Left ventricle myocardium superior (tissue), 1 donor: ENCODE measurements around the gene NODAL. TPM values are rescaled to one million over a fixed set of nuclear protein-coding genes. Genes with fewer than 3 reads are reported as not detected.

Experiments used
- ATAC-seq: fragments of 200-7000 bp; cut with Tn5 transposase; one replicate; pipeline ENCODE4 v1.9.1; 2020; ENCODE audit warnings: mild to moderate bottlenecking, moderate library complexity
- DNase-seq: peaks from one replicate; pipeline ENCODE4 v3.0.0-alpha.2; 2020
- intact Hi-C: fragments of 100-400 bp; cut with micrococcal nuclease; formaldehyde crosslinking; loops from one replicate; pipeline ENCODE4 v1.11.0; 2022
- total RNA-seq: library from RNA; stranded (reverse); fragmentation: NEBNext Ultra II Directional; extraction: Animal tissue kit (Norgen Biotek cat#: 25700); gene quantifications from one replicate; pipeline ENCODE4 v1.2.1, GENCODE V29; 2021
- donor health status: DM: no; HTN: yes; CAD: no; lungs with severe emphysema.

The NODAL gene
- total RNA-seq, 1 donor from 2014 or later: not detected

DNA sequence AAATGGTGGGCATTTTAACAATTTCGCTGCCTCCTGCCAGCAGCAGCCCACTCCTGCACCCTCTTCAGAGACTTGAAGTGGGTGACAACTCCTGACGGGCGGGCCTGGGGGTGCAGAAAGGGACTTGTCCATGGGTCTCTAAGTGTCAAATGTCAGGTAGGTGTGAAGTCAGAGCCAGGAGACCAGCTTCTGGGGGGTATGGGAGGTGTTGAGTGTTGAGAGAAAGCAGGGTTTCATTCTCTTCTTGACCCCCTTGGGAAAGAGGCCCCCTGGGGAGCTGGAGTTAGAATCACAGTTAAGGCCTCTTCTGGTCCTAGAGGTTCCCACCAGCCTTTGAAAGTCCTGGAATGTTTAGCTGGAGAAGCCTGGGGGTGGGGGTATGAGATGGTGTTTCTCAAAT is 25.5 kb upstream of the NODAL start:
- intact Hi-C loops: loop anchor here (10.0 kb wide), 2 partner anchors 48 to 288 kb away; no protein-coding TSS in a partner anchor
- no peak for DNase-seq
- no peak for ATAC-seq

DNA sequence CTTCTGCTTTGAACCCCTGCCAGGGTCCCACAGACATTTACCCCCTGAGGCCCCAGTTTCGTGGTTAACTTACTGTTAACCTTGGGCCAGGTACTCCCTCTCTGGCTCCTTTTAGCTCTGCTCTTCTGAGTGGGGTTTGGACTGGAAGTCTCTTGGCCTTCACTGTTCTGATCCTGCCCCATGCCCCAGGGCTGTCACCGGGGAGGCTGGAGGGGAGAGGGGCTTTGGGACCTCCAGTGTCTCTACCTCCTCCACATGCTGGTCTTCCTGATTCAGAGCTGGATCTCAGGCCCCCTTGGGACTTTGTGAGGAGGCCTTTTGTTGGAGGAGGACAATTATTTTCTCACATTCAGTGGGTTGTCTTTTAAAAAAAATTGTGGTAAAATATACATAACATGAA is 24.4 kb upstream of the NODAL start:
- DNase-seq (no peak), ATAC-seq (no peak)
- intact Hi-C loops: loop anchor here (10.0 kb wide), 2 partner anchors 49 to 289 kb away; no protein-coding TSS in a partner anchor

GRCh38 chr10:70465278-70465677 is 23.8 kb upstream of the NODAL start:
- intact Hi-C loops: loop anchor here (10.0 kb wide), 2 partner anchors 50 to 290 kb away; no protein-coding TSS in a partner anchor
- ATAC-seq: no peak
- DNase-seq: no peak

DNA sequence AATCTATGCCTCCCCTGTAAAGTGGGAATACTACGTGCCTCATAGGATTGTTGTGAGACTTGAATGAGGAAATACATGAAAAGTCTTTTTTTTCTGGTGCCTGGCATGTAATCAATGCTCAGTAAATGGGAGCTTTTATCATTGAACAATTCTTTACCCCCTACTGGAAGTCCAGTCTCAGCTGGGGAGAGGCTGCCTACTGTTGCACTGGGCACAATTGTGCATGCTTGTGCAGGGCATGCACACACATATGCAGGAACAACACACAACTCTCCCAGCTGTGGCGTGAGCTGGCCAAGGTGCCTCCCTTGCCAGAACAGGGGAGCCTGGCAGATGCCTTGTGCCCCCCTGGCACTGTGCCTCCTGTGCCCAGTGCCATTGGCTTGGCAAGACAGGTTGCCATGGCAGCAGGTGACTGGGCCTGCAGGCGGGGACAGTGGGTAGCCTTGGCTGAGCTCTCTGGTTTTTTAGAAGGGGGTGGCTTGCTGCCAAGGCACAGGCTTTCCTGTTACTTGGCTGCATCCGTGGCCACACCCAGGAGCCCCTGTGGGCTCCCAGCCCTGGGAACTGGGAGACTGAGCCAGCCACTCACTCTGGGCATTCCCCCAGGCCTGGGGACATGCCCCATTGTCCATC is 21.0 kb upstream of the NODAL start:
- intact Hi-C loops: loop anchor here (5.0 to 10.0 kb wide), 3 partner anchors 52 to 292 kb away; no protein-coding TSS in a partner anchor
- ATAC-seq: peak; percentile 71
- peak; percentile 90 for DNase-seq

DNA sequence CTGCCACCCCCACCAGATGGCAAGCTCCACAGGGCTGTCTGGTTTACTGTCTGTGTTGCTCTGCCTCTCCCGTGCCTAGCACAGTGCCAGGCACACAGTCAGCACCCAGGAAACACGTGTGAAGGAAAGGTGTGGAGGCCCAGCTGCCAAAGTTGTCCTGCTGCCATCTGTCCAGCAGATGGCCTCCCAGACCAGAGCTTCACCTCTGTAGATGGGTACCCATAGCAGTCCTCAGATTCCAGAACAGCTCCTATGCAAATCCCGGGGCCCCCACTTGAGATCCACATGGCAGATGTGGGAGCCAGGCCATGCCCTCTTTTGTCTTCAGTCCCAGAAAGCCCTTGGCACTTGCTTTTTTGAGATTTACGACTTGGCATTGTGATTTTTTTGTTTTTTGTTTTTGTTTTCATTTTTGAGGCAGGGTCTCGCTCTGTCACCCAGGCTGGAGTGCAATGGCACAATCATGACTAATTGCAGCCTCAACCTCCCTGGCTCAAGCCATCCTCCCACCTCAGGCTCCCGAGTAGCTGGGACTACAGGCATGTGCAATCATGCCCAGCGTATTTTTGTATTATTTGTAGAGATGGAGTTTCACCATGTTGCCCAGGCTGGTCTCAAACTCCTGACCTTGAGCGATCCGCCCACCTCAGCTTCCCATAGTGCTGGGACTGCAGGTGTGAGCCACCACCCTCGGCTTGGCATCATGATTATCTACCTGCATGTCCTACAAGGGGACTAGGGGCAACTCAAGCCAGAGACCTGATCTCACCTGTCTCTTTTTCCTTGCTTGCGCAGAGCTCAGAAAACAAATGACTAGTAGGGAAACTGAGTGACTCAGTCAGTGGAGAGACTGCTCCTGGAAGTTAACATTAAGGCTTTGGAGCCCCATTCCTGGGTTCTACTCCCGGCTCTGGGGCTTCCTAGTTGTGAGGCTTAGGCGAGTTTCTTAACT is 20.2 kb upstream of the NODAL start:
- intact Hi-C loops: loop anchor here (5.0 to 10.0 kb wide), 3 partner anchors 53 to 293 kb away; no protein-coding TSS in a partner anchor
- DNase-seq (peak; percentile 71), ATAC-seq (peak; percentile 56)

- ATAC-seq: no peak
- DNase-seq: no peak
- intact Hi-C loops: loop anchor here (5.0 to 10.0 kb wide), 3 partner anchors 55 to 295 kb away; no protein-coding TSS in a partner anchor
Observed at GRCh38 chr10:70459774-70460490, 18.5 kb upstream of the NODAL start.

- DNase-seq (peak; percentile 58), ATAC-seq (peak; percentile 63)
- intact Hi-C loops: no loop called here
Observed at GRCh38 chr10:70459061-70459773, 17.7 kb upstream of the NODAL start.

GRCh38 chr10:70458329-70459060 is 17.0 kb upstream of the NODAL start:
- peak; percentile 88 for DNase-seq
- peak; percentile 75 for ATAC-seq
- intact Hi-C loops: no loop called here

GRCh38 chr10:70457759-70458305 is 16.4 kb upstream of the NODAL start:
- ATAC-seq (no peak), DNase-seq (no peak)
- intact Hi-C loops: no loop called here

GRCh38 chr10:70456164-70456563 is 14.7 kb upstream of the NODAL start:
- ATAC-seq (no peak), DNase-seq (no peak)
- intact Hi-C loops: no loop called here

GRCh38 chr10:70455213-70455630 is 13.7 kb upstream of the NODAL start:
- intact Hi-C loops: no loop called here
- ATAC-seq: no peak

DNA sequence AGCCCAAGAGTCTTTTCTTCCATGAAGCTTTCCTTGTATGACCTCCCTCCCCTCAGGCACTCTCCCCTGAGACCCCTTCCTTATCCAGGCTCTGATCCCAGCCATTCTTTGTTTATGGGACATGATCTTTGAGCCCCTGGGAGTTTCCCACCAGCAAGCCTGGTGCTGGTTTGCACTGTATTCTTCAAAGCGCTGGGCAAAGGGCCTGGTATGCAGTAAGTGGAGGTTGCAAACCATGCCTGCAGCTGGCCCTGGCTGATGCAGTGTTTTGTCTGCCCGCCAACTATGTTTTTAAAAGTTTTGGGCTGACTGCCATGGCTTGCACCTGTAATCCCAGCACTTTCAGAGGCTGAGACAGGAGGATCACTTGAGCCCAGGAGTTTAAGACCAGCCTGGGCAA is 6.8 kb upstream of the NODAL start:
- DNase-seq (no peak), ATAC-seq (peak; percentile 31)
- intact Hi-C loops: no loop called here

More at GRCh38 chr10:70455213-70455630, 13.7 kb upstream of the NODAL start:
- DNase-seq: no peak

- ATAC-seq (peak; percentile 46), DNase-seq (no peak)
- intact Hi-C loops: no loop called here
Observed at GRCh38 chr10:70445718-70446657, 4.5 kb upstream of the NODAL start.

GRCh38 chr10:70444744-70445143 is 3.3 kb upstream of the NODAL start:
- no peak for ATAC-seq
- no peak for DNase-seq
- intact Hi-C loops: no loop called here

- ATAC-seq: no peak
- no peak for DNase-seq
- intact Hi-C loops: no loop called here
Observed at GRCh38 chr10:70442332-70442988, 979 bp upstream of the NODAL start.

GRCh38 chr10:70441895-70442309 is 421 bp upstream of the NODAL start:
- intact Hi-C loops: no loop called here
- ATAC-seq (no peak), DNase-seq (no peak)
